ENCODE data around the gene RALGAPA2.

DNA sequence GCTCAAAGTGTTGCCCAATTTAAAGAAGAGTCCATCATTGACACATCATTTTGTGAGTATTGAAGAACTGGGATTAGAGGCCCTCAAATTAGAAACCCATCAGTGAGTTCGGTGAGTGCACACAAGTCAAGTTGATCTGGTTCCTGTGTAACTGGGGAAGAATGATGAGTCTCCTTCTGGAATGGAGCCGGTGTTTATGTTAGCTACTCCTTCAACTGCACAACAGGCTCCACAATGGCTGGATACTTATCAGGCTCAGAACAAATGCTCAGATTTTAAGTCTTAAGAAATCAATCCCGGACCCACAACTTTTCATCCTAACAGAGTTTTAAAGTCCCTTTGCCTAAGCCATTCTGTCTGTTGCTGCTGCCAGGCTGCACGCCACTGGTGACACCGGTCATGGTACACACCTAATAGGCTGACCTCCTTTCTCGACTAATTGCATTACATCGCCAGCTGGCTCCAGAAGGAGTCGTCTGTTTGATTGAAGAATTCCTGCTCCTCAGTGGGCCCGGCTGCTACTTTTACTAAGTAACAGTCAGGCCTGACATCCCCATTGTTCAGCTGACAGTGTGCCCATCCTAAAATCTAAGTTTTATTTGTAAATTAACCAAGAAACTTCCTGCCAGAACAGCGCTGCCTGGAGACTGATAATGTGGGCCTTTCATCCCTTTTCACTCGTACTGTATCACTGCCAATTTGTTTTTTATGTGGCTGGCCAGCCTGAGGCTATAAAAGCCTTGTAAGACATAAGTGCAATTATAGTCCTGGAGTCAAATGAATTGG lies 214.2 kb downstream of the RALGAPA2 start:
- TF ChIP-seq CTCF (IDR thresholded peaks at IDR 0.05) (no peak), POLR2A (IDR thresholded peaks at IDR 0.05) (no peak)

All from testis (tissue), 2 donors.